ENCODE results near the gene ENOX1. TPM values are rescaled to one million over a fixed set of nuclear protein-coding genes. Genes with fewer than 3 reads are reported as not detected.

ENOX1 gene
- total and polyA plus RNA-seq, 9 of the 15 experiments (the other 6 are each of a cell fraction or from before 2014, with no cell fraction given) = not detected

- WGBS (ENCODE audit: insufficient coverage, low coverage, missing lambda C conversion rate) = 0% methylated on average over 2 of the region's 3 CpGs
- H3K4me3 ChIP-seq = no peak overlapping the region
- no peaks in the 10 kb centered on the region for H3K9me3 ChIP-seq (replicated peaks; ENCODE audit: control insufficient read depth, insufficient read depth, low read depth, low read length)
- POLR2A ChIA-PET = no interaction called here
- ATAC-seq (no peak), FAIRE-seq (no peak), DNase-seq (ENCODE audit: extremely low read depth in 1 of 4, low spot score in 3 of 4) (no peak)
- no peak overlapping the region for H3K4me2 ChIP-seq (ENCODE audit: insufficient read depth, low read length)
- BruUV-seq (replicated peaks) = no TSS peak
- no peaks in the 10 kb centered on the region for H3K9me1 ChIP-seq (ENCODE audit: control insufficient read depth, insufficient read depth, low read length)
- no peak overlapping the region for H3K9ac ChIP-seq (ENCODE audit: insufficient read depth in 1 of 2, low read depth in 2 of 2, low read length in 2 of 2)
- no peaks in the 10 kb centered on the region for H3K27me3 ChIP-seq (ENCODE audit: control insufficient read depth in 2 of 2, insufficient read depth in 2 of 2, low read length in 2 of 2)
- intact Hi-C loops (cut with micrococcal nuclease) = no loop called here
- no peak overlapping the region for H2AFZ ChIP-seq (ENCODE audit: low read depth, low read length)
- no peaks in the 10 kb centered on the region for H3K4me1 ChIP-seq (replicated peaks in 1 of 2; ENCODE audit: control insufficient read depth in 2 of 2, insufficient read depth in 2 of 2, low read length in 2 of 2)
- no peaks in the 10 kb centered on the region for H3K36me3 ChIP-seq (ENCODE audit: control insufficient read depth, insufficient read depth, low read length)
- H3K79me2 ChIP-seq (ENCODE audit: control insufficient read depth, insufficient read depth, low read length) = no peaks in the 10 kb centered on the region
- CTCF ChIA-PET (ENCODE audit: low intra/inter-chr PET ratio) = interaction anchor here (0.6 to 1.1 kb wide), 2 partner anchors 70 to 1161 kb away, joined by 3 read pairs; no protein-coding TSS in a partner anchor
- TF ChIP-seq BRCA1 (IDR thresholded peaks at IDR 0.05) = no peak
- TF ChIP-seq BRCA1 (CRISPR knock-in tag; IDR thresholded peaks at IDR 0.05) = no peak
- TF ChIP-seq ZNF764 (CRISPR knock-in tag; IDR thresholded peaks at IDR 0.05; ENCODE audit: low read depth) = no peak
- no peak for TF ChIP-seq NBN (IDR thresholded peaks at IDR 0.05; ENCODE audit: low read depth)
- TF ChIP-seq MEF2D (tag; conservative IDR thresholded peaks at IDR 0.05; ENCODE audit: low read depth) = no peak
- TF ChIP-seq POU5F1 (IDR thresholded peaks at IDR 0.05; ENCODE audit: borderline replicate concordance, low read depth, low read length, partially characterized antibody) = no peak
- no peak for TF ChIP-seq ZNF324 (CRISPR knock-in tag; IDR thresholded peaks at IDR 0.05)
- TF ChIP-seq ZNF75A (CRISPR knock-in tag; IDR thresholded peaks at IDR 0.05) = no peak
- in situ Hi-C loops (cut with MboI) = no loop called here
- H3K27ac ChIP-seq (ENCODE audit: extremely low read depth, low read depth, low read length) = no peak overlapping the region
- H4K20me1 ChIP-seq (replicated peaks; ENCODE audit: control insufficient read depth, insufficient read depth, low read length) = no peaks in the 10 kb centered on the region
Observed at GRCh38 chr13:43805071-43805468, 18.3 kb upstream of the ENOX1 start.
